Stromal cell of bone marrow (primary cell): Measurements from ENCODE around the gene SH2B3.
"Not testable (repeated sequence)": the region's sequence is repeated elsewhere in the genome, so short reads cannot be mapped to it uniquely, and the experiment has no call there.

Experiments
- DNase-seq: peaks from one replicate; pipeline ENCODE4 v3.0.0-alpha.2; 2012; ENCODE audit warnings: low read depth

SH2B3 gene

DNA sequence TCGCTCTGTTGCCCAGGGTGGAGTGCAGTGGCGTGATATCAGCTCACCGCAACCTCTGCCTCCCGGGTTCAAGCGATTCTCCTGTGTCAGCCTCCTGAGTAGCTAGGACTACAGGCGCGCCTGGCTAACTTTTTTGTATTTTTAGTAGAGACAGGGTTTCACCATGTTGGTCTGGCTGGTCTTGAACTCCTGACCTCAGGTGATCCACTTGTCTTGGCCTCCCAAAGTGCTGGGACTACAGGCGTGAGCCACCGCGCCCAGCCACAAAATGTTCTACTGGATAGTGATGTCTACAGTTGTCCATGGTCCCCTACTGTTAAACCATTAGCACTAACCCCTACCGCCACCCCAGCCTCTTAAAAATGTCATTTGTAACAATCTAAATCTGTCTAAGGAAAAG is 54.4 kb downstream of the SH2B3 start:
- not testable (repeated sequence) for DNase-seq

DNA sequence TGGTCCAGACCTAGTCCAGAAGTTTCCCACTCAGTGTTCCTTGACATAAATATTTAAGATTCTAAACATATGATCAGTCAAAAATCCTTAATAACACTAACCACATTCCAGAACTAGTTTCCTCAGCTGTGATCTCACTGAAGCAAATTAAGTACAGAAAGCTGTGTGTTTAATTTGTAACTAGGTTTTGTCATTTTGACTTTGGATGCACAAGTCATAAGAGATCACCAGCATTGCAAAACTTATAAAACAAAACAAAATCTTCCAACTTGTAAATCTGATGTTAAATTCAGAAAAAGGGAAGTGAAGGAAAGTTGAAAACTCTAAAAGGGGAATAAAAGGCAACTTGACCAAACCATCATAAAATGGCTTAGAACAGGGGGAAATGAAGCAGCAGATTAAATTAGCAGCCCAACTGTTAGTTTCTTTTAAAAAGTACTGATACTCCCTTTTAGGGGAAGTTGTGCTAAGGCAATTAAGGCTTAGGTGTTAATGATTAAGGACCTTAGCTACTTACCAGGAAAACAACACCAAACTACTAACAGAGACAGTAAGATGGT is 56.6 kb downstream of the SH2B3 start:
- DNase-seq = no peak

- DNase-seq = peak; percentile 40
Measured at GRCh38 chr12:111467092-111467856, 61.6 kb downstream of the SH2B3 start.

DNA sequence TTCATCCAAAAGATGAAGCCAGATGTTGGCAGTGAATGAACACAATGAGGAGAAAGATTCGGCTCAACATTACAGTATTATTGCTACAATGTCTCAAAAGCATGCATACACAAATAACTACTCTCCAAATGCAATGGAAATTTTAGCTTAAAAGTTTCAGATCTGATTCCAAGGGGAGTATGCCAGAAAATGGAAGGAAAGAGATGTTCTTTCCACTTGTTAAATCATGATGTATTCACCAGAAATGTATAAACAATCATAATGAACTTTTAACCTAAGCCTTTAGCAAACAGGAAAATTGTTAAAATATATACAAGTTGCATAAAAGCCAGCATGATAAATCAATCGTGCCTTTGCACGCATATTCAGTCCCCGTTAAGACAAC is 62.1 kb downstream of the SH2B3 start:
- no peak for DNase-seq

DNA sequence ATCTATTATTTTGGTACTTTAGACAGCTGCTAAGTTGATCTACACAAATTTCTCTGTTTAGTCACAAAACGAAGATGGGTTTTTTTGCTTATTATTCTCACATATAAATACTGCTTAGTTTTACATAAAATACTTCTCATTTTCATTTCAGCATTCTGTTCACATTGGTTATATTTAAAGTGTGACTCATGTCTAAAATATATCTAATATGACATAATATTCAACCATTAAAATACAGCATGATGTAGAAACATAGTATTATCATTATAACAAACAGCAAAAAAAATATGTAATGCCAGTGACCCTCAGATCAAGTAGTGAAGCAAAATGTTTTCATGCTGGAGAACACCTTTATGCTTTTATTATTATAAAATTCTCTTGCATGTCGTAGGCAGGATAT is 63.7 kb downstream of the SH2B3 start:
- no peak for DNase-seq

DNA sequence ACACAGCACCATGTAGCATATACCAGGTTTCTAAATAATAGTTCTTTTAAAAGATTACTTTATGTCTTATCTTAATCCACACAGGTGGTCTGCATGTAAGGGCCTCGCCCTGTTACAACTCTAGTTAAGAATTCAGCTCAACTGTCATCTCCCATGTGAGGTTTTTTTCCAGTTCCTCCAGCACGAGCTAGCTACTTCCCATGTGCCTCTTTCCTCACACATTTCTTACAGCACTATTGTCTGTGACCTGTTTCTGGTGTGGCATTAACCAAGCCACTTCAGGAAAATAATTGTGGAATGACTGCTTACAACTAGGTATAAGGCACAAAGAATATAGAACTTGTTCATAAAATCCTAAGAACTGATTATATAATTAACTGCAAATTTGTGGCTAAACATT is 65.5 kb downstream of the SH2B3 start:
- DNase-seq = no peak

DNA sequence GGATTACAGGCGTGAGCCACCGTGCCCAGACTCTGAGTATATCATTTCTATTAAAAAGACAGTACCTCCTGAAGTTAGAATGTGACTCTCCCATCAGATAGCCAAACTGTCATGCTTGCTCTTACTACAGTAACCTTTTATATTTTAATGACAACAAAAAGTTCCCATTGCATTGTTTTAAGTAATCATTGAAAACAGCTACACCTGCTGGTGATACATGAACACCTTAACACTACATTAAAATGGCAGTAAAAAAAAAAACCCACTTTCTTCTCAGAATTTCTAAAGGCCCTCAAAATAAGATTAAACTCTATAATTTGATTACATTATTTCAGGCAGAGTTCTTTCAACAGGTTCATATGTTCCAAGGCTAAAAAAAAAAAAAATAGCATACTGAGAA is 76.7 kb downstream of the SH2B3 start:
- no peak for DNase-seq

DNA sequence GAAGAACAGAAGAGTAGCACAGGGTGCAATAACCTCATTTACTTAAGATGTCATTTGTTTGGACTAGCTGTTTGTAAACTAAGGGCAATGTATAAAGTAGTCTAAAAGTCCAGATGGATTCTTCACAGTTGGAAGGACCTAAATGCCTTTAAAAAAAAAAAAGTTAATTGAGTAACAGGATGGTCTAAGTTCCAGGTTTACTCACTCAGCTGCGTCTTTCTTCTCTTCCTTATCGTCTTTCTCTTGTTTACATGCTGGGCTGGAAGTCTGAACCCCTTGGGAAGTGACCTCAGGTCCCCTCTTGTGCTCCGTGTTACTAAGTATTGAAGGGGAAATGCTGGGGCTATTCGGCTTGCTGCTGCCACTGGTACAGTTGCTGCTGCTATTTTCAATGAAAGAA is 82.5 kb downstream of the SH2B3 start:
- no peak for DNase-seq

GRCh38 chr12:111488798-111489197 is 83.1 kb downstream of the SH2B3 start:
- no peak for DNase-seq

DNA sequence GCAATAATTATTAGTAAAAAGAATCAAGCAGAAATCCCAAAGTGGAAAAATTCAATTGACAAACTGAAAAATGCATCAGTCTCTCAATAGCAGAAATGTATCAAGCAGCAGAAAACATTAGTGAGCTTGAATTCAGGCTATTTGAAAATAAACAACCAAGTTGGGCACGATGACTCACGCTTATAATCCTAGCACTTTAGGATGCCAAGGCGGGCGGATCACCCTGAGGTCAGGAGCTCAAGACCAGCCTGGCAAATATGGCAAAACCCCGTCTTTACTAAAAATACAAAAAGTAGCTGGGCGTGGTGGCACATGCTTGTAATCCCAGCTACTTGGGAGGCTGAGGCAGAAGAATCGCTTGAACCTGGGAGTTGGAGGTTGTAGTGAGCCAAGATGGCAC is 87.3 kb downstream of the SH2B3 start:
- peak; percentile 24 for DNase-seq

DNA sequence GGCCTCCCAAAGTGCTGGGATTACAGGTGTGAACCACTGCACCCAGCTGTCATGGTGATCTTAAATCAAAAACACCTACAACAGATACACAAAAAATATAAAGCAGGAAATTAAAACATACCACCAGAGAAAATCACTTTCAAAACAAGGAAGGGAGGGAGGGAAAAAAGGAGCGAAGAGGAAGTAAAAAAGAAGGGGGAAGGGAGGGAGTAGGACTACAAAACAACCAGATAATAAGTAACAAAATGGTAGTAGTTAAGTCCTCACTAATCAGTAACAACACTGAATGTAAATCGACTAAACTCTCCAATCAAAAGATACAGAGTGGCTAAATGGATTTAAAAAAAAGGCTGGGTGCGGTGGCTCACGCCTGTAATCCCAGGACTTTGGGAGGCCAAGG is 89.0 kb downstream of the SH2B3 start:
- DNase-seq = no peak
